ENCODE measurements around the gene METTL24. TPM values are rescaled to one million over a fixed set of nuclear protein-coding genes. Genes with fewer than 3 reads are reported as not detected.

Gene METTL24
- total RNA-seq, 1 experiment from 2014 or later: not detected

- Histone ChIP-seq H3K27me3 (ENCODE audit: low read length) (no peaks in the 10 kb centered on the region), H3K27ac (ENCODE audit: low read length) (no peak overlapping the region), H3K9ac (ENCODE audit: low read length) (no peak overlapping the region), H4K20me1 (ENCODE audit: insufficient read depth, low read depth, low read length) (no peaks in the 10 kb centered on the region), H3K9me3 (ENCODE audit: low read length) (no peaks in the 10 kb centered on the region), H3K79me2 (ENCODE audit: low read length) (no peaks in the 10 kb centered on the region), H2AFZ (ENCODE audit: low read length) (no peak overlapping the region), H3K4me3 (ENCODE audit: low read length) (no peak overlapping the region), H3K4me1 (ENCODE audit: low read length) (no peaks in the 10 kb centered on the region), H3K36me3 (ENCODE audit: insufficient read depth, low read length) (no peaks in the 10 kb centered on the region), H3K9me2 (replicated peaks; ENCODE audit: insufficient read depth, low read length) (no peaks in the 10 kb centered on the region), H3K4me2 (ENCODE audit: low read depth, low read length, poor library complexity, severe bottlenecking) (no peak overlapping the region)
- no peak for DNase-seq
Observed at GRCh38 chr6:110322151-110322873, 35.8 kb downstream of the METTL24 start.

GRCh38 chr6:110320307-110320706, 37.8 kb downstream of the METTL24 start:
- no peak overlapping the region for H3K9ac ChIP-seq (ENCODE audit: low read length)
- no peak overlapping the region for H2AFZ ChIP-seq (ENCODE audit: low read length)
- H3K4me2 ChIP-seq (ENCODE audit: low read depth, low read length, poor library complexity, severe bottlenecking): no peak overlapping the region
- H3K4me3 ChIP-seq (ENCODE audit: low read length): no peak overlapping the region
- no peaks in the 10 kb centered on the region for H4K20me1 ChIP-seq (ENCODE audit: insufficient read depth, low read depth, low read length)
- no peaks in the 10 kb centered on the region for H3K9me2 ChIP-seq (replicated peaks; ENCODE audit: insufficient read depth, low read length)
- H3K27me3 ChIP-seq (ENCODE audit: low read length): no peaks in the 10 kb centered on the region
- DNase-seq: no peak
- no peaks in the 10 kb centered on the region for H3K79me2 ChIP-seq (ENCODE audit: low read length)
- no peaks in the 10 kb centered on the region for H3K4me1 ChIP-seq (ENCODE audit: low read length)
- no peak overlapping the region for H3K27ac ChIP-seq (ENCODE audit: low read length)
- H3K9me3 ChIP-seq (ENCODE audit: low read length): no peaks in the 10 kb centered on the region
- no peaks in the 10 kb centered on the region for H3K36me3 ChIP-seq (ENCODE audit: insufficient read depth, low read length)

- H3K4me3 ChIP-seq (ENCODE audit: low read length): no peak overlapping the region
- no peaks in the 10 kb centered on the region for H4K20me1 ChIP-seq (ENCODE audit: insufficient read depth, low read depth, low read length)
- no peaks in the 10 kb centered on the region for H3K27me3 ChIP-seq (ENCODE audit: low read length)
- DNase-seq: no peak
- no peaks in the 10 kb centered on the region for H3K4me1 ChIP-seq (ENCODE audit: low read length)
- no peaks in the 10 kb centered on the region for H3K9me2 ChIP-seq (replicated peaks; ENCODE audit: insufficient read depth, low read length)
- no peaks in the 10 kb centered on the region for H3K79me2 ChIP-seq (ENCODE audit: low read length)
- no peak overlapping the region for H3K27ac ChIP-seq (ENCODE audit: low read length)
- H3K9me3 ChIP-seq (ENCODE audit: low read length): no peaks in the 10 kb centered on the region
- no peak overlapping the region for H3K9ac ChIP-seq (ENCODE audit: low read length)
- H3K4me2 ChIP-seq (ENCODE audit: low read depth, low read length, poor library complexity, severe bottlenecking): no peak overlapping the region
- no peaks in the 10 kb centered on the region for H3K36me3 ChIP-seq (ENCODE audit: insufficient read depth, low read length)
- H2AFZ ChIP-seq (ENCODE audit: low read length): no peak overlapping the region
Observed at GRCh38 chr6:110319843-110320242, 38.3 kb downstream of the METTL24 start.

GRCh38 chr6:110319381-110319780, 38.8 kb downstream of the METTL24 start:
- Histone ChIP-seq H3K36me3 (ENCODE audit: insufficient read depth, low read length) (no peaks in the 10 kb centered on the region), H3K4me1 (ENCODE audit: low read length) (no peaks in the 10 kb centered on the region), H3K27me3 (ENCODE audit: low read length) (no peaks in the 10 kb centered on the region), H3K4me3 (ENCODE audit: low read length) (no peak overlapping the region), H4K20me1 (ENCODE audit: insufficient read depth, low read depth, low read length) (no peaks in the 10 kb centered on the region), H3K9ac (ENCODE audit: low read length) (no peak overlapping the region), H3K27ac (ENCODE audit: low read length) (no peak overlapping the region), H3K9me2 (replicated peaks; ENCODE audit: insufficient read depth, low read length) (no peaks in the 10 kb centered on the region), H3K4me2 (ENCODE audit: low read depth, low read length, poor library complexity, severe bottlenecking) (no peak overlapping the region), H3K79me2 (ENCODE audit: low read length) (no peaks in the 10 kb centered on the region), H2AFZ (ENCODE audit: low read length) (no peak overlapping the region), H3K9me3 (ENCODE audit: low read length) (no peaks in the 10 kb centered on the region)
- no peak for DNase-seq

GRCh38 chr6:110318971-110319370, 39.2 kb downstream of the METTL24 start:
- Histone ChIP-seq H3K4me2 (ENCODE audit: low read depth, low read length, poor library complexity, severe bottlenecking) (no peak overlapping the region), H3K27me3 (ENCODE audit: low read length) (no peaks in the 10 kb centered on the region), H3K9me3 (ENCODE audit: low read length) (no peaks in the 10 kb centered on the region), H3K4me3 (ENCODE audit: low read length) (no peak overlapping the region), H3K9me2 (replicated peaks; ENCODE audit: insufficient read depth, low read length) (no peaks in the 10 kb centered on the region), H3K27ac (ENCODE audit: low read length) (no peak overlapping the region), H3K9ac (ENCODE audit: low read length) (no peak overlapping the region), H3K4me1 (ENCODE audit: low read length) (no peaks in the 10 kb centered on the region), H4K20me1 (ENCODE audit: insufficient read depth, low read depth, low read length) (no peaks in the 10 kb centered on the region), H3K36me3 (ENCODE audit: insufficient read depth, low read length) (no peaks in the 10 kb centered on the region), H2AFZ (ENCODE audit: low read length) (no peak overlapping the region), H3K79me2 (ENCODE audit: low read length) (no peaks in the 10 kb centered on the region)
- no peak for DNase-seq

GRCh38 chr6:110317646-110318045, 40.5 kb downstream of the METTL24 start:
- Histone ChIP-seq H3K4me3 (ENCODE audit: low read length) (no peak overlapping the region), H3K79me2 (ENCODE audit: low read length) (no peaks in the 10 kb centered on the region), H3K9me3 (ENCODE audit: low read length) (no peaks in the 10 kb centered on the region), H3K9ac (ENCODE audit: low read length) (no peak overlapping the region), H3K4me2 (ENCODE audit: low read depth, low read length, poor library complexity, severe bottlenecking) (no peak overlapping the region), H3K36me3 (ENCODE audit: insufficient read depth, low read length) (no peaks in the 10 kb centered on the region), H3K4me1 (ENCODE audit: low read length) (no peaks in the 10 kb centered on the region), H4K20me1 (ENCODE audit: insufficient read depth, low read depth, low read length) (no peaks in the 10 kb centered on the region), H3K27ac (ENCODE audit: low read length) (no peak overlapping the region), H3K9me2 (replicated peaks; ENCODE audit: insufficient read depth, low read length) (no peaks in the 10 kb centered on the region), H2AFZ (ENCODE audit: low read length) (no peak overlapping the region), H3K27me3 (ENCODE audit: low read length) (no peaks in the 10 kb centered on the region)
- no peak for DNase-seq

GRCh38 chr6:110317189-110317588, 41.0 kb downstream of the METTL24 start:
- H2AFZ ChIP-seq (ENCODE audit: low read length): no peak overlapping the region
- H3K27ac ChIP-seq (ENCODE audit: low read length): no peak overlapping the region
- DNase-seq: no peak
- no peaks in the 10 kb centered on the region for H3K9me2 ChIP-seq (replicated peaks; ENCODE audit: insufficient read depth, low read length)
- no peak overlapping the region for H3K9ac ChIP-seq (ENCODE audit: low read length)
- no peaks in the 10 kb centered on the region for H3K4me1 ChIP-seq (ENCODE audit: low read length)
- no peaks in the 10 kb centered on the region for H3K27me3 ChIP-seq (ENCODE audit: low read length)
- H3K4me3 ChIP-seq (ENCODE audit: low read length): no peak overlapping the region
- H3K9me3 ChIP-seq (ENCODE audit: low read length): no peaks in the 10 kb centered on the region
- no peaks in the 10 kb centered on the region for H3K36me3 ChIP-seq (ENCODE audit: insufficient read depth, low read length)
- no peaks in the 10 kb centered on the region for H4K20me1 ChIP-seq (ENCODE audit: insufficient read depth, low read depth, low read length)
- no peaks in the 10 kb centered on the region for H3K79me2 ChIP-seq (ENCODE audit: low read length)
- no peak overlapping the region for H3K4me2 ChIP-seq (ENCODE audit: low read depth, low read length, poor library complexity, severe bottlenecking)

- Histone ChIP-seq H3K27ac (ENCODE audit: low read length) (no peak overlapping the region), H3K9me3 (ENCODE audit: low read length) (no peaks in the 10 kb centered on the region), H3K4me2 (ENCODE audit: low read depth, low read length, poor library complexity, severe bottlenecking) (no peak overlapping the region), H3K4me1 (ENCODE audit: low read length) (0 out of 2 replicates have a peak, but pooled peaks cover 2% of the 10 kb centered on the region), H3K9me2 (replicated peaks; ENCODE audit: insufficient read depth, low read length) (no peaks in the 10 kb centered on the region), H4K20me1 (ENCODE audit: insufficient read depth, low read depth, low read length) (no peaks in the 10 kb centered on the region), H3K9ac (ENCODE audit: low read length) (no peak overlapping the region), H3K79me2 (ENCODE audit: low read length) (no peaks in the 10 kb centered on the region), H2AFZ (ENCODE audit: low read length) (no peak overlapping the region), H3K36me3 (ENCODE audit: insufficient read depth, low read length) (no peaks in the 10 kb centered on the region), H3K4me3 (ENCODE audit: low read length) (no peak overlapping the region), H3K27me3 (ENCODE audit: low read length) (no peaks in the 10 kb centered on the region)
- DNase-seq: no peak
Observed at GRCh38 chr6:110315869-110316398, 42.2 kb downstream of the METTL24 start.

Data from Karpas-422 (cell line).